HEK293 (cell line): ENCODE data around the gene SIRPB1.

Source experiments
- CTCF ChIA-PET: fragments of 350-600 bp; formaldehyde crosslinking; extraction: SDS; loops from one replicate; lab custom pipeline; 2021; ENCODE audit warnings: antibody characterized with exemption; lab: Yijun Ruan, JAX
- POLR2A ChIA-PET: fragments of 300-600 bp; formaldehyde crosslinking; extraction: SDS; loops from one replicate; lab custom pipeline; 2020; ENCODE audit warnings: antibody characterized with exemption, inconsistent platforms; lab: Yijun Ruan, JAX
- H3K27ac ChIP-seq: fragments of 200-500 bp; sonication (Bioruptor generic); 2 replicates; pipeline ENCODE4 v1.5.1; 2014; ENCODE audit warnings: low read depth, low read length, control low read depth, inconsistent platforms; ENCODE audit errors: extremely low read depth
- H3K36me3 ChIP-seq, 2 experiments: fragments of 200-500 bp in 1 of 2; sonication (Bioruptor generic) in 1 of 2; 1 replicate in 1 of 2; 2 replicates in 1 of 2; pipeline ENCODE4 v1.5.1; 2014 to 2017; ENCODE audit warnings: inconsistent platforms in 2 of 2, low read length in 2 of 2; ENCODE audit not compliant: control insufficient read depth in 2 of 2, insufficient read depth in 1 of 2
- H3K4me1 ChIP-seq: fragments of 200-500 bp; sonication (Bioruptor generic); 2 replicates; pipeline ENCODE4 v1.5.1; 2014; ENCODE audit warnings: mild to moderate bottlenecking, low read length, inconsistent platforms; ENCODE audit not compliant: control insufficient read depth, insufficient read depth
- H3K4me3 ChIP-seq: 2 replicates; pipeline ENCODE4 v1.5.1; 2011; ENCODE audit warnings: low read depth, mild to moderate bottlenecking, control low read depth, low read length, moderate library complexity
- H3K9me3 ChIP-seq: fragments of 200-500 bp; sonication (Bioruptor generic); 2 replicates; pipeline ENCODE4 v1.5.1; 2014; ENCODE audit warnings: low read depth, low read length, inconsistent platforms; ENCODE audit not compliant: control insufficient read depth, insufficient read depth
- KLF10 ChIP-seq: fragments of 450-650 bp; IDR thresholded peaks from 2 replicates; pipeline ENCODE4 v1.5.1; 2018; ENCODE audit warnings: missing biosample characterization, mild to moderate bottlenecking, missing genetic modification characterization
- MEIS1 ChIP-seq: sonication (generic); formaldehyde crosslinking; IDR thresholded peaks from 2 replicates; pipeline ENCODE4 v1.8.1; 2022; ENCODE audit warnings: missing genetic modification reagents, mild to moderate bottlenecking, borderline replicate concordance
- RBAK ChIP-seq: fragments of 450-650 bp; formaldehyde crosslinking; IDR thresholded peaks from 2 replicates; pipeline ENCODE4 v1.5.1; 2016; ENCODE audit warnings: missing biosample characterization, missing genetic modification characterization
- ZBTB17 ChIP-seq: fragments of 450-650 bp; formaldehyde crosslinking; IDR thresholded peaks from 2 replicates; pipeline ENCODE4 v1.5.1; 2016; ENCODE audit warnings: missing biosample characterization, missing genetic modification characterization
- ZBTB21 ChIP-seq: fragments of 450-650 bp; formaldehyde crosslinking; IDR thresholded peaks from 2 replicates; pipeline ENCODE4 v1.5.1; 2017; ENCODE audit warnings: missing biosample characterization, missing genetic modification characterization
- ZBTB8A ChIP-seq: fragments of 450-650 bp; formaldehyde crosslinking; IDR thresholded peaks from 2 replicates; pipeline ENCODE4 v1.5.1; 2016; ENCODE audit warnings: missing biosample characterization, missing genetic modification characterization
- ZFHX2 ChIP-seq: fragments of 450-650 bp; formaldehyde crosslinking; conservative IDR thresholded peaks from 2 replicates; pipeline ENCODE4 v1.5.1; 2016; ENCODE audit warnings: missing biosample characterization, missing genetic modification characterization
- ZFP41 ChIP-seq: fragments of 450-650 bp; formaldehyde crosslinking; IDR thresholded peaks from 2 replicates; pipeline ENCODE4 v1.5.1; 2016; ENCODE audit warnings: missing biosample characterization, missing genetic modification characterization, borderline replicate concordance
- ZIC2 ChIP-seq: fragments of 450-650 bp; formaldehyde crosslinking; IDR thresholded peaks from 2 replicates; pipeline ENCODE4 v1.5.1; 2016; ENCODE audit warnings: missing biosample characterization, missing genetic modification characterization
- ZNF112 ChIP-seq: fragments of 450-650 bp; formaldehyde crosslinking; IDR thresholded peaks from 2 replicates; pipeline ENCODE4 v1.5.0; 2017; ENCODE audit warnings: missing biosample characterization, missing genetic modification characterization
- ZNF132 ChIP-seq: fragments of 450-650 bp; formaldehyde crosslinking; IDR thresholded peaks from 2 replicates; pipeline ENCODE4 v1.5.1; 2017; ENCODE audit warnings: missing biosample characterization, missing genetic modification characterization, borderline replicate concordance
- ZNF133 ChIP-seq: fragments of 450-650 bp; formaldehyde crosslinking; IDR thresholded peaks from 2 replicates; pipeline ENCODE4 v1.5.1; 2016; ENCODE audit warnings: missing biosample characterization, missing genetic modification characterization
- ZNF174 ChIP-seq: fragments of 450-650 bp; formaldehyde crosslinking; IDR thresholded peaks from 2 replicates; pipeline ENCODE4 v1.5.0; 2017; ENCODE audit warnings: missing biosample characterization, mild to moderate bottlenecking, missing genetic modification characterization
- ZNF19 ChIP-seq: fragments of 450-650 bp; formaldehyde crosslinking; IDR thresholded peaks from 2 replicates; pipeline ENCODE4; 2016; ENCODE audit warnings: missing biosample characterization, missing genetic modification characterization, low read depth
- ZNF221 ChIP-seq: fragments of 450-650 bp; formaldehyde crosslinking; IDR thresholded peaks from 2 replicates; pipeline ENCODE4 v1.5.1; 2017; ENCODE audit warnings: missing biosample characterization, missing genetic modification characterization, borderline replicate concordance
- ZNF274 ChIP-seq, 2 experiments: fragments of 200-500 bp in 1 of 2; fragments of 450-650 bp in 1 of 2; sonication (Bioruptor generic) in 1 of 2; formaldehyde crosslinking in 1 of 2; IDR thresholded peaks; 2 replicates each; pipeline versions ENCODE4 v1.5.1 to v1.6.1; 2014 to 2016; ENCODE audit warnings: borderline replicate concordance in 1 of 2, inconsistent platforms in 1 of 2, low read length in 1 of 2, missing biosample characterization in 1 of 2, missing genetic modification characterization in 1 of 2
- ZNF510 ChIP-seq: fragments of 450-650 bp; formaldehyde crosslinking; IDR thresholded peaks from 2 replicates; pipeline ENCODE4 v1.5.1; 2018; ENCODE audit warnings: mild to moderate bottlenecking, missing genetic modification characterization, missing biosample characterization; ENCODE audit not compliant: insufficient replicate concordance
- ZNF555 ChIP-seq: fragments of 450-650 bp; formaldehyde crosslinking; conservative IDR thresholded peaks from 2 replicates; pipeline ENCODE4 v1.5.1; 2017; ENCODE audit warnings: missing biosample characterization, mild to moderate bottlenecking, missing genetic modification characterization, inconsistent platforms
- ZNF571 ChIP-seq: fragments of 450-650 bp; formaldehyde crosslinking; IDR thresholded peaks from 2 replicates; pipeline ENCODE4 v1.5.0; 2017; ENCODE audit warnings: missing biosample characterization, missing genetic modification characterization
- ZNF658 ChIP-seq: fragments of 450-650 bp; formaldehyde crosslinking; IDR thresholded peaks from 2 replicates; pipeline ENCODE4; 2016; ENCODE audit warnings: missing biosample characterization, missing genetic modification characterization
- ZNF776 ChIP-seq: fragments of 450-650 bp; formaldehyde crosslinking; IDR thresholded peaks from 2 replicates; pipeline ENCODE4 v1.5.0; 2017; ENCODE audit warnings: missing biosample characterization, missing genetic modification characterization, borderline replicate concordance
- TF ChIP-seq, protein P1 (sequence below): fragments of 450-650 bp; IDR thresholded peaks from 2 replicates; pipeline ENCODE4 v1.5.1; 2018; ENCODE audit warnings: missing biosample characterization, missing genetic modification characterization
- TF ChIP-seq, protein P2 (sequence below): fragments of 450-650 bp; formaldehyde crosslinking; conservative IDR thresholded peaks from 2 replicates; pipeline ENCODE4 v1.5.1; 2016; ENCODE audit warnings: low read depth, missing biosample characterization, missing genetic modification characterization
- TF ChIP-seq, protein P3 (sequence below): fragments of 450-650 bp; formaldehyde crosslinking; IDR thresholded peaks from 2 replicates; pipeline ENCODE4 v1.5.1; 2016; ENCODE audit warnings: missing biosample characterization, missing genetic modification characterization

The SIRPB1 gene

DNA sequence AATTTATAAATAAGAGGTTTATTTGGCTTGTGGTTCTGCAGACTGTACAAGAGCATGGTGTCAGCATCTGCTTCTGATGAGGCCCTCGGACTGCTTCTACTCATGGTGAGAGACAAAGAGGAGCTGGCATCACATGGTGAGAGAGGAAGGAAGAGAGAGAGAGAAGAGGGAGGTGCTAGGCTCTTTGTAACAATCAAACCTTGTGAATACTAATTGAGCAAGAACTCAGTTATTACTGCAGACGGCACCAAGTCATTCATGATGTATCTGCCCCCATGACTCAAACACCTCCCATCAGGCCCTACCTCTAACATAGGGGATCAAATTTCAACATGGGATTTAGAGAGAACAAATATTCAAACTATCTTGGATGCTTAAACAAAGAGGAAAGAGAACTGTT lies 44.1 kb upstream of the SIRPB1 start:
- Histone ChIP-seq H3K27ac (no peak overlapping the region), H3K4me1 (no peaks in the 10 kb centered on the region), H3K9me3 (no peaks in the 10 kb centered on the region), H3K4me3 (no peak overlapping the region), H3K36me3 (no peaks in the 10 kb centered on the region)
- ChIA-PET CTCF (no interaction called here), POLR2A (no interaction called here)
- TF ChIP-seq ZNF132 (tag by site-specific recombination) (no peak), ZNF133 (no peak), ZNF555 (tag by site-specific recombination) (no peak), ZNF274 (IDR thresholded peaks at IDR 0.05; ENCODE audit: low read length) (no peak), ZNF274 (tag by site-specific recombination; IDR thresholded peaks at IDR 0.05; ENCODE audit: borderline replicate concordance) (no peak), ZNF776 (tag by site-specific recombination) (no peak), ZNF510 (no peak), ZNF571 (tag by site-specific recombination) (no peak), ZNF19 (no peak), ZFHX2 (tag by site-specific recombination) (no peak), ZBTB17 (tag by site-specific recombination) (no peak), RBAK (tag by site-specific recombination) (no peak)
- TF ChIP-seq, protein P1, sequence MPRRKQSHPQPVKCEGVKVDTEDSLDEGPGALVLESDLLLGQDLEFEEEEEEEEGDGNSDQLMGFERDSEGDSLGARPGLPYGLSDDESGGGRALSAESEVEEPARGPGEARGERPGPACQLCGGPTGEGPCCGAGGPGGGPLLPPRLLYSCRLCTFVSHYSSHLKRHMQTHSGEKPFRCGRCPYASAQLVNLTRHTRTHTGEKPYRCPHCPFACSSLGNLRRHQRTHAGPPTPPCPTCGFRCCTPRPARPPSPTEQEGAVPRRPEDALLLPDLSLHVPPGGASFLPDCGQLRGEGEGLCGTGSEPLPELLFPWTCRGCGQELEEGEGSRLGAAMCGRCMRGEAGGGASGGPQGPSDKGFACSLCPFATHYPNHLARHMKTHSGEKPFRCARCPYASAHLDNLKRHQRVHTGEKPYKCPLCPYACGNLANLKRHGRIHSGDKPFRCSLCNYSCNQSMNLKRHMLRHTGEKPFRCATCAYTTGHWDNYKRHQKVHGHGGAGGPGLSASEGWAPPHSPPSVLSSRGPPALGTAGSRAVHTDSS (tag by site-specific recombination) = no peak

DNA sequence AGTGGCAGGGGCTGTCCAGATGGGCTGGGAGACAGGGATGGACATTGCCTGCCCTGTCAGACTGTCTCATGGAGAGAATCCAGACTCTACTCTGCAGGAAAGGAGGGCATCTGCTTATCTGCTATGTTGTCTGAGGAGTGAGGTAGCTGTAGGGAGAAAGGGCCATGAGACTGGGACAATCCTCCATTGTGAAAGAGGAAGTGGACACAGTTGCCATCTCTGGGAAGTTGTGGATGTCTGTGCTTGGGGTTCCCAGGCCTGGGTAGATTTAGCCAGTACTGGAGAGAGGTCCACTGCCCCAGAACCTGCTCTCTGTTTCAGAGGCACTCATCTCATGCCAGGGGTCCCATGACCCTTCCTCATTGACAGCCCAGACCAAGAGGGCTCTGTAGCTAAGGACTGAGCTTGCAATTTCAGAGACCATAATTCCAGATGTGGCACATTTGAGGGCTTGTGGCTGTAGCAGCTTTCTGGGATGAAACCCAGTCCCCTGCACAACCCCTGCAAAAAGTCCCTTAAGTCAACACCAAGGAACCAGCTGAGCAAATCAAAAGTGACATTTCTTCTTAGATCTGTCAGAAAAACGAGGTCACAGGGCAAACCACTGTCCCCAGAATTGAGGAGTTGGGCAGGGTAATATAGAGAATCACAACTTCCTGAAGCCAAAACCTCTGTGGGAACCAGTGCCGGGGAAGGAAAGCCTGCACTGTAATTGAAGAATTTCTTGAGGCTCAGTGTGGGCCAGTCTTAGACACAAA lies 41.9 kb upstream of the SIRPB1 start:
- no peaks in the 10 kb centered on the region for H3K36me3 ChIP-seq
- ChIA-PET POLR2A (no interaction called here), CTCF (interaction anchor here (1.0 kb wide), 1 partner anchor 41 kb away, joined by 3 read pairs; no protein-coding TSS in a partner anchor)
- no peak overlapping the region for H3K4me3 ChIP-seq
- no peaks in the 10 kb centered on the region for H3K9me3 ChIP-seq
- H3K4me1 ChIP-seq = no peaks in the 10 kb centered on the region
- no peak overlapping the region for H3K27ac ChIP-seq
- TF ChIP-seq ZBTB8A (tag by site-specific recombination) (no peak), MEIS1 (CRISPR knock-in tag) (no peak), ZNF658 (no peak), ZFP41 (tag by site-specific recombination) (no peak), ZNF174 (tag by site-specific recombination) (no peak), KLF10 (tag by site-specific recombination) (no peak), ZBTB17 (tag by site-specific recombination) (no peak), ZNF221 (tag by site-specific recombination) (no peak), ZIC2 (no peak), ZBTB21 (tag by site-specific recombination) (no peak), ZNF112 (tag by site-specific recombination) (no peak)
- TF ChIP-seq, protein P2, sequence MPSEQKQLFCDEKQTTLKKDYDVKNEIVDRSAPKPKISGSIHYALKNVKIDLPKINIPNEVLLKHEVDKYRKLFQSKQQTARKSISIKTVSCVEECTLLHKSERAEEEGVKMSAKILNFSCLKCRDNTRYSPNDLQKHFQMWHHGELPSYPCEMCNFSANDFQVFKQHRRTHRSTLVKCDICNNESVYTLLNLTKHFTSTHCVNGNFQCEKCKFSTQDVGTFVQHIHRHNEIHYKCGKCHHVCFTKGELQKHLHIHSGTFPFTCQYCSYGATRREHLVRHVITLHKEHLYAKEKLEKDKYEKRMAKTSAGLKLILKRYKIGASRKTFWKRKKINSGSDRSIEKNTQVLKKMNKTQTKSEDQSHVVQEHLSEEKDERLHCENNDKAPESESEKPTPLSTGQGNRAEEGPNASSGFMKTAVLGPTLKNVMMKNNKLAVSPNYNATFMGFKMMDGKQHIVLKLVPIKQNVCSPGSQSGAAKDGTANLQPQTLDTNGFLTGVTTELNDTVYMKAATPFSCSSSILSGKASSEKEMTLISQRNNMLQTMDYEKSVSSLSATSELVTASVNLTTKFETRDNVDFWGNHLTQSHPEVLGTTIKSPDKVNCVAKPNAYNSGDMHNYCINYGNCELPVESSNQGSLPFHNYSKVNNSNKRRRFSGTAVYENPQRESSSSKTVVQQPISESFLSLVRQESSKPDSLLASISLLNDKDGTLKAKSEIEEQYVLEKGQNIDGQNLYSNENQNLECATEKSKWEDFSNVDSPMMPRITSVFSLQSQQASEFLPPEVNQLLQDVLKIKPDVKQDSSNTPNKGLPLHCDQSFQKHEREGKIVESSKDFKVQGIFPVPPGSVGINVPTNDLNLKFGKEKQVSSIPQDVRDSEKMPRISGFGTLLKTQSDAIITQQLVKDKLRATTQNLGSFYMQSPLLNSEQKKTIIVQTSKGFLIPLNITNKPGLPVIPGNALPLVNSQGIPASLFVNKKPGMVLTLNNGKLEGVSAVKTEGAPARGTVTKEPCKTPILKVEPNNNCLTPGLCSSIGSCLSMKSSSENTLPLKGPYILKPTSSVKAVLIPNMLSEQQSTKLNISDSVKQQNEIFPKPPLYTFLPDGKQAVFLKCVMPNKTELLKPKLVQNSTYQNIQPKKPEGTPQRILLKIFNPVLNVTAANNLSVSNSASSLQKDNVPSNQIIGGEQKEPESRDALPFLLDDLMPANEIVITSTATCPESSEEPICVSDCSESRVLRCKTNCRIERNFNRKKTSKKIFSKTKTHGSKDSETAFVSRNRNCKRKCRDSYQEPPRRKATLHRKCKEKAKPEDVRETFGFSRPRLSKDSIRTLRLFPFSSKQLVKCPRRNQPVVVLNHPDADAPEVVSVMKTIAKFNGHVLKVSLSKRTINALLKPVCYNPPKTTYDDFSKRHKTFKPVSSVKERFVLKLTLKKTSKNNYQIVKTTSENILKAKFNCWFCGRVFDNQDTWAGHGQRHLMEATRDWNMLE (tag by site-specific recombination) = no peak
- TF ChIP-seq, protein P3, sequence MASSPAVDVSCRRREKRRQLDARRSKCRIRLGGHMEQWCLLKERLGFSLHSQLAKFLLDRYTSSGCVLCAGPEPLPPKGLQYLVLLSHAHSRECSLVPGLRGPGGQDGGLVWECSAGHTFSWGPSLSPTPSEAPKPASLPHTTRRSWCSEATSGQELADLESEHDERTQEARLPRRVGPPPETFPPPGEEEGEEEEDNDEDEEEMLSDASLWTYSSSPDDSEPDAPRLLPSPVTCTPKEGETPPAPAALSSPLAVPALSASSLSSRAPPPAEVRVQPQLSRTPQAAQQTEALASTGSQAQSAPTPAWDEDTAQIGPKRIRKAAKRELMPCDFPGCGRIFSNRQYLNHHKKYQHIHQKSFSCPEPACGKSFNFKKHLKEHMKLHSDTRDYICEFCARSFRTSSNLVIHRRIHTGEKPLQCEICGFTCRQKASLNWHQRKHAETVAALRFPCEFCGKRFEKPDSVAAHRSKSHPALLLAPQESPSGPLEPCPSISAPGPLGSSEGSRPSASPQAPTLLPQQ (tag by site-specific recombination) = no peak
